Stimulated activated naive B cell treated with anti-CD40 and anti-IgM and Interleukin-4, amounts not matched to agents 10 μg/mL and 1 μg/mL and 100 μg/mL, for 72 hours (primary cell): ENCODE data around the gene GDA.

Experiments used
- ATAC-seq, 2 donors: fragments of 150-1000 bp; cut with Tn5 transposase; replicated peaks; 2 replicates each; pipeline ENCODE4 v1.10.0; 2021; ENCODE audit warnings: moderate library complexity in 1 of 2
- DNase-seq: peaks from one replicate; pipeline ENCODE4 v3.0.0; 2021
- H3K27ac Mint-ChIP-seq: one replicate; pipeline ENCODE4 v1.8.0; 2022; ENCODE audit warnings: mild to moderate bottlenecking, mixed read lengths
- H3K27me3 Mint-ChIP-seq, 2 donors: one replicate each; pipeline ENCODE4 v1.8.0; 2022; ENCODE audit warnings: mixed read lengths in 2 of 2
- H3K36me3 Mint-ChIP-seq, 2 donors: one replicate each; pipeline ENCODE4 v1.8.0; 2022; ENCODE audit warnings: mixed read lengths in 2 of 2, mild to moderate bottlenecking in 1 of 2
- H3K4me1 Mint-ChIP-seq, 2 donors: one replicate each; pipeline ENCODE4 v1.8.0; 2022; ENCODE audit warnings: mixed read lengths in 2 of 2, mild to moderate bottlenecking in 1 of 2
- H3K4me3 Mint-ChIP-seq, 2 donors: one replicate each; pipeline ENCODE4 v1.8.0; 2022; ENCODE audit warnings: mild to moderate bottlenecking in 2 of 2, mixed read lengths in 2 of 2, moderate library complexity in 1 of 2
- H3K9me3 Mint-ChIP-seq, 2 donors: one replicate each; pipeline ENCODE4 v1.8.0; 2022; ENCODE audit warnings: mixed read lengths in 2 of 2, mild to moderate bottlenecking in 1 of 2

The GDA gene

GRCh38 chr9:72292256-72292682 is 143.0 kb downstream of the GDA start:
- H3K4me1 Mint-ChIP-seq = peaks cover 7 to 30% of the 10 kb centered on the region in 2 donors
- H3K27ac Mint-ChIP-seq = no peak overlapping the region
- peaks cover 0 to 2% of the 10 kb centered on the region in 2 donors for H3K36me3 Mint-ChIP-seq
- DNase-seq (no peak), ATAC-seq (no peak)
- H3K27me3 Mint-ChIP-seq = peaks cover 17 to 19% of the 10 kb centered on the region in 2 donors
- peaks cover 0 to 11% of the 10 kb centered on the region in 2 donors for H3K9me3 Mint-ChIP-seq
- no peak overlapping the region for H3K4me3 Mint-ChIP-seq

- no peak overlapping the region for H3K4me3 Mint-ChIP-seq
- H3K9me3 Mint-ChIP-seq = peaks cover 0 to 11% of the 10 kb centered on the region in 2 donors
- DNase-seq (no peak), ATAC-seq (no peak)
- H3K27me3 Mint-ChIP-seq = peaks cover 16 to 19% of the 10 kb centered on the region in 2 donors
- H3K27ac Mint-ChIP-seq = no peak overlapping the region
- H3K4me1 Mint-ChIP-seq = peaks cover 10 to 35% of the 10 kb centered on the region in 2 donors
- peaks cover 0 to 2% of the 10 kb centered on the region in 2 donors for H3K36me3 Mint-ChIP-seq
These were observed 143.8 kb downstream of the GDA start for GRCh38 chr9:72292874-72293607.

GRCh38 chr9:72294936-72295335 is 145.7 kb downstream of the GDA start:
- no peak for DNase-seq

GRCh38 chr9:72297516-72297915 is 148.3 kb downstream of the GDA start:
- Mint-ChIP-seq H3K4me3 (no peak overlapping the region), H3K36me3 (no peaks in the 10 kb centered on the region), H3K27me3 (no peaks in the 10 kb centered on the region), H3K27ac (no peak overlapping the region), H3K4me1 (peaks cover 19 to 41% of the 10 kb centered on the region in 2 donors), H3K9me3 (no peaks in the 10 kb centered on the region)
- DNase-seq = no peak
- ATAC-seq = no peak

More at GRCh38 chr9:72294936-72295335, 145.7 kb downstream of the GDA start:
- Mint-ChIP-seq H3K27ac (no peak overlapping the region), H3K9me3 (peaks cover 0 to 1% of the 10 kb centered on the region in 2 donors), H3K4me3 (no peak overlapping the region), H3K4me1 (peaks cover 10 to 35% of the 10 kb centered on the region in 2 donors), H3K36me3 (peaks cover 0 to 2% of the 10 kb centered on the region in 2 donors), H3K27me3 (peaks cover 7 to 10% of the 10 kb centered on the region in 2 donors)
- ATAC-seq = no peak

- Mint-ChIP-seq H3K4me1 (peaks cover 22 to 41% of the 10 kb centered on the region in 2 donors), H3K36me3 (no peaks in the 10 kb centered on the region), H3K27ac (no peak overlapping the region), H3K4me3 (no peak overlapping the region), H3K9me3 (no peaks in the 10 kb centered on the region), H3K27me3 (no peaks in the 10 kb centered on the region)
- ATAC-seq = no peak
- DNase-seq = no peak
These were observed 149.9 kb downstream of the GDA start for GRCh38 chr9:72299017-72299603.

GRCh38 chr9:72300873-72301272 is 151.6 kb downstream of the GDA start:
- no peak for DNase-seq
- peak in 1 of 2 donors; percentile 34 for ATAC-seq
- Mint-ChIP-seq H3K9me3 (no peaks in the 10 kb centered on the region), H3K4me3 (no peak overlapping the region), H3K36me3 (no peaks in the 10 kb centered on the region), H3K27me3 (no peaks in the 10 kb centered on the region), H3K27ac (no peak overlapping the region), H3K4me1 (peaks cover 33 to 49% of the 10 kb centered on the region in 2 donors)
